Stimulated activated CD4-positive, alpha-beta T cell treated with anti-CD3 and anti-CD28 coated beads, Interleukin-15, amount 100 ng/mL, for 24 hours (primary cell): ENCODE measurements around the gene FLNA.
"Not testable (repeated sequence)": the region's sequence is repeated elsewhere in the genome, so short reads cannot be mapped to it uniquely, and the experiment has no call there.

Source experiments
- DNase-seq: peaks from one replicate; pipeline ENCODE4 v3.0.0-alpha.2; 2020

The FLNA gene

GRCh38 chrX:154303476-154303875 lies 71.0 kb downstream of the FLNA start:
- DNase-seq = no peak

DNA sequence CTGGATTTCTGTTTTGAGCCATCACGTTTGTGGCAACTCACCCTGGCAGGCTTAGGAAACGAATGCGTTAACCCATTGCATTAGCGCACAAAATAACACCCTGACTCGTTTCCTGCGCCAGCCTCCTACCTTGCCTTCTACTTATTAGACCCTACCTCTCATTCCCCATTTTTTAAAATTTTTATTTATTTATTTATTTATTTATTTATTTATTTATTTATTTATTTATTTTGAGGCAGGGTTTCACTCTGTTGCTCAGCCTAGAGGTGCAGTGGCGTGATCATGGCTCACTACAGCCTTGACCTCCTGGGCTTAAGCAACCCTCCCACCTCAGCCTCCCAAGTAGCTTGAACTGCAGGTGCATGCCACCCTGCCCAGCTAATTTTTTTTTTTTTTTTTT lies 71.4 kb downstream of the FLNA start:
- DNase-seq = not testable (repeated sequence)

GRCh38 chrX:154300816-154301215 lies 73.6 kb downstream of the FLNA start:
- no peak for DNase-seq
